GM19455 (cell line): Measurements from ENCODE around the gene NDST1.
"Not testable (repeated sequence)": the region's sequence is repeated elsewhere in the genome, so short reads cannot be mapped to it uniquely, and the experiment has no call there.

Source experiments
- ATAC-seq: cut with Tn5 transposase; IDR thresholded peaks from one replicate; pipeline ENCODE4 v1.9.1; 2021; ENCODE audit not compliant: unreplicated experiment

Gene NDST1

GRCh38 chr5:150506571-150507473 is 1.1 kb upstream of the NDST1 start:
- ATAC-seq = no peak

- no peak for ATAC-seq
Observed at GRCh38 chr5:150508277-150508640, 328 bp downstream of the NDST1 start.

- ATAC-seq = no peak
Observed at GRCh38 chr5:150508828-150509227, 897 bp downstream of the NDST1 start.

- no peak for ATAC-seq
Observed at GRCh38 chr5:150509992-150510391, 2.1 kb downstream of the NDST1 start.

GRCh38 chr5:150510460-150511263 is 2.7 kb downstream of the NDST1 start:
- ATAC-seq = no peak

- no peak for ATAC-seq
Observed at GRCh38 chr5:150511578-150512367, 3.8 kb downstream of the NDST1 start.

- no peak for ATAC-seq
Observed at GRCh38 chr5:150512368-150512747, 4.4 kb downstream of the NDST1 start.

- no peak for ATAC-seq
Observed at GRCh38 chr5:150513375-150514309, 5.7 kb downstream of the NDST1 start.

- ATAC-seq = no peak
Observed at GRCh38 chr5:150514708-150515211, 6.8 kb downstream of the NDST1 start.

GRCh38 chr5:150515446-150515845 is 7.5 kb downstream of the NDST1 start:
- no peak for ATAC-seq

- no peak for ATAC-seq
Observed at GRCh38 chr5:150516011-150516410, 8.1 kb downstream of the NDST1 start.

GRCh38 chr5:150517272-150518152 is 9.6 kb downstream of the NDST1 start:
- ATAC-seq = no peak

GRCh38 chr5:150518712-150519559 is 11.0 kb downstream of the NDST1 start:
- ATAC-seq = not testable (repeated sequence)

- ATAC-seq = no peak
Observed at GRCh38 chr5:150519560-150519945, 11.6 kb downstream of the NDST1 start.

- no peak for ATAC-seq
Observed at GRCh38 chr5:150519978-150520377, 12.0 kb downstream of the NDST1 start.

GRCh38 chr5:150520747-150521521 is 13.0 kb downstream of the NDST1 start:
- ATAC-seq = no peak

- no peak for ATAC-seq
Observed at GRCh38 chr5:150521522-150521817, 13.5 kb downstream of the NDST1 start.
